Measurements from ENCODE around the gene CRYL1. TPM values are rescaled to one million over a fixed set of nuclear protein-coding genes. Genes with fewer than 3 reads are reported as not detected.

The CRYL1 gene
- total and polyA plus RNA-seq, 5 donors from 2014 or later = 16.2 to 55.0 (median 53.6) TPM

- Mint-ChIP-seq H3K36me3 (peaks cover 27% of the 10 kb centered on the region), H3K4me1 (peaks cover 0 to 10% (median 6%) of the 10 kb centered on the region in 4 donors), H3K27ac (no peak overlapping the region), H3K27me3 (no peaks in the 10 kb centered on the region), H3K4me3 (no peak overlapping the region), H3K9me3 (no peaks in the 10 kb centered on the region)
- peaks cover 15% of the 10 kb centered on the region for H3K36me3 ChIP-seq (ENCODE audit: control insufficient read depth, insufficient read depth, low read length)
- no peak overlapping the region for H3K27ac ChIP-seq (ENCODE audit: insufficient read depth, low read length, poor library complexity, severe bottlenecking)
- ATAC-seq (ENCODE audit: low read depth in 2 of 2) (no peak), DNase-seq (no peak)
- no peaks in the 10 kb centered on the region for H3K27me3 ChIP-seq (ENCODE audit: control insufficient read depth, insufficient read depth, low read length)
- no peaks in the 10 kb centered on the region for H3K4me1 ChIP-seq (ENCODE audit: control insufficient read depth, insufficient read depth, low read length, poor library complexity, severe bottlenecking)
- no peak overlapping the region for H3K4me3 ChIP-seq (ENCODE audit: low read depth, low read length)
- H3K9me3 ChIP-seq (ENCODE audit: control insufficient read depth in 2 of 2, low read length in 2 of 2) = no peaks in the 10 kb centered on the region
Measured at GRCh38 chr13:20512042-20512683, 13.5 kb downstream of the CRYL1 start.

GRCh38 chr13:20506696-20507095, 19.0 kb downstream of the CRYL1 start:
- Histone ChIP-seq H3K9me3 (ENCODE audit: control insufficient read depth in 2 of 2, low read length in 2 of 2) (no peaks in the 10 kb centered on the region), H3K4me3 (ENCODE audit: low read depth, low read length) (no peak overlapping the region), H3K27ac (ENCODE audit: insufficient read depth, low read length, poor library complexity, severe bottlenecking) (no peak overlapping the region), H3K36me3 (ENCODE audit: control insufficient read depth, insufficient read depth, low read length) (peaks cover 9% of the 10 kb centered on the region), H3K27me3 (ENCODE audit: control insufficient read depth, insufficient read depth, low read length) (no peaks in the 10 kb centered on the region), H3K4me1 (ENCODE audit: control insufficient read depth, insufficient read depth, low read length, poor library complexity, severe bottlenecking) (no peaks in the 10 kb centered on the region)
- no peaks in the 10 kb centered on the region for H3K27me3 Mint-ChIP-seq
- no peak overlapping the region for H3K27ac Mint-ChIP-seq
- peaks cover 0 to 3% (median 0%) of the 10 kb centered on the region in 4 donors for H3K4me1 Mint-ChIP-seq
- H3K36me3 Mint-ChIP-seq = peaks cover 26% of the 10 kb centered on the region
- DNase-seq = no peak
- H3K4me3 Mint-ChIP-seq = no peak overlapping the region
- no peaks in the 10 kb centered on the region for H3K9me3 Mint-ChIP-seq
- no peak for ATAC-seq (ENCODE audit: low read depth in 2 of 2)

- H3K4me3 Mint-ChIP-seq = no peak overlapping the region
- ATAC-seq (ENCODE audit: low read depth in 2 of 2) = no peak
Measured at GRCh38 chr13:20505405-20506366, 20.0 kb downstream of the CRYL1 start.

GRCh38 chr13:20503088-20504083, 22.3 kb downstream of the CRYL1 start:
- Mint-ChIP-seq H3K9me3 (peaks cover 0 to 3% (median 0%) of the 10 kb centered on the region in 7 donors), H3K4me1 (no peaks in the 10 kb centered on the region), H3K27ac (no peak overlapping the region), H3K36me3 (peaks cover 31% of the 10 kb centered on the region), H3K4me3 (no peak overlapping the region), H3K27me3 (no peaks in the 10 kb centered on the region)
- H3K27me3 ChIP-seq (ENCODE audit: control insufficient read depth, insufficient read depth, low read length) = no peaks in the 10 kb centered on the region
- no peaks in the 10 kb centered on the region for H3K4me1 ChIP-seq (ENCODE audit: control insufficient read depth, insufficient read depth, low read length, poor library complexity, severe bottlenecking)
- no peaks in the 10 kb centered on the region for H3K36me3 ChIP-seq (ENCODE audit: control insufficient read depth, insufficient read depth, low read length)
- ATAC-seq (ENCODE audit: low read depth in 2 of 2) (no peak), DNase-seq (no peak)
- no peak overlapping the region for H3K4me3 ChIP-seq (ENCODE audit: low read depth, low read length)
- H3K27ac ChIP-seq (ENCODE audit: insufficient read depth, low read length, poor library complexity, severe bottlenecking) = no peak overlapping the region
- H3K9me3 ChIP-seq (ENCODE audit: control insufficient read depth in 2 of 2, low read length in 2 of 2) = peaks cover 4% of the 10 kb centered on the region in 2 experiments

More at GRCh38 chr13:20505405-20506366, 20.0 kb downstream of the CRYL1 start:
- no peak overlapping the region for H3K27ac ChIP-seq (ENCODE audit: insufficient read depth, low read length, poor library complexity, severe bottlenecking)
- H3K4me3 ChIP-seq (ENCODE audit: low read depth, low read length) = no peak overlapping the region
- H3K4me1 ChIP-seq (ENCODE audit: control insufficient read depth, insufficient read depth, low read length, poor library complexity, severe bottlenecking) = no peaks in the 10 kb centered on the region
- Mint-ChIP-seq H3K4me1 (no peaks in the 10 kb centered on the region), H3K27me3 (no peaks in the 10 kb centered on the region), H3K36me3 (peaks cover 30% of the 10 kb centered on the region), H3K27ac (no peak overlapping the region), H3K9me3 (peaks cover 0 to 2% (median 0%) of the 10 kb centered on the region in 7 donors)
- H3K9me3 ChIP-seq (ENCODE audit: control insufficient read depth in 2 of 2, low read length in 2 of 2) = no peaks in the 10 kb centered on the region
- no peak for DNase-seq
- peaks cover under 1% of the 10 kb centered on the region for H3K36me3 ChIP-seq (ENCODE audit: control insufficient read depth, insufficient read depth, low read length)
- no peaks in the 10 kb centered on the region for H3K27me3 ChIP-seq (ENCODE audit: control insufficient read depth, insufficient read depth, low read length)

GRCh38 chr13:20501592-20501991, 24.1 kb downstream of the CRYL1 start:
- Mint-ChIP-seq H3K4me1 (no peaks in the 10 kb centered on the region), H3K27ac (peak overlapping the region in 2 of 3 donors; percentile 9 to 20), H3K9me3 (peaks cover 0 to 3% (median 0%) of the 10 kb centered on the region in 7 donors), H3K4me3 (no peak overlapping the region), H3K27me3 (no peaks in the 10 kb centered on the region), H3K36me3 (peaks cover 28% of the 10 kb centered on the region)
- Histone ChIP-seq H3K4me1 (ENCODE audit: control insufficient read depth, insufficient read depth, low read length, poor library complexity, severe bottlenecking) (no peaks in the 10 kb centered on the region), H3K27me3 (ENCODE audit: control insufficient read depth, insufficient read depth, low read length) (no peaks in the 10 kb centered on the region), H3K4me3 (ENCODE audit: low read depth, low read length) (no peak overlapping the region), H3K27ac (ENCODE audit: insufficient read depth, low read length, poor library complexity, severe bottlenecking) (no peak overlapping the region), H3K9me3 (ENCODE audit: control insufficient read depth in 2 of 2, low read length in 2 of 2) (peaks cover 4% of the 10 kb centered on the region in 2 experiments), H3K36me3 (ENCODE audit: control insufficient read depth, insufficient read depth, low read length) (no peaks in the 10 kb centered on the region)
- ATAC-seq (ENCODE audit: low read depth in 2 of 2) (no peak), DNase-seq (no peak)

- Mint-ChIP-seq H3K27ac (peak overlapping the region in 1 of 3 donors; percentile 20), H3K4me3 (no peak overlapping the region), H3K9me3 (peaks cover 0 to 3% (median 0%) of the 10 kb centered on the region in 7 donors), H3K27me3 (no peaks in the 10 kb centered on the region), H3K36me3 (peaks cover 25% of the 10 kb centered on the region), H3K4me1 (no peaks in the 10 kb centered on the region)
- Histone ChIP-seq H3K36me3 (ENCODE audit: control insufficient read depth, insufficient read depth, low read length) (no peaks in the 10 kb centered on the region), H3K27me3 (ENCODE audit: control insufficient read depth, insufficient read depth, low read length) (no peaks in the 10 kb centered on the region), H3K4me1 (ENCODE audit: control insufficient read depth, insufficient read depth, low read length, poor library complexity, severe bottlenecking) (no peaks in the 10 kb centered on the region), H3K9me3 (ENCODE audit: control insufficient read depth in 2 of 2, low read length in 2 of 2) (peaks cover 4% of the 10 kb centered on the region in 2 experiments), H3K27ac (ENCODE audit: insufficient read depth, low read length, poor library complexity, severe bottlenecking) (no peak overlapping the region), H3K4me3 (ENCODE audit: low read depth, low read length) (no peak overlapping the region)
- DNase-seq (no peak), ATAC-seq (ENCODE audit: low read depth in 2 of 2) (no peak)
Measured at GRCh38 chr13:20501120-20501519, 24.5 kb downstream of the CRYL1 start.

- Mint-ChIP-seq H3K36me3 (peaks cover 17% of the 10 kb centered on the region), H3K4me1 (peaks cover 0 to 5% (median 5%) of the 10 kb centered on the region in 4 donors), H3K27ac (no peak overlapping the region), H3K4me3 (no peak overlapping the region), H3K9me3 (peaks cover 0 to 3% (median 0%) of the 10 kb centered on the region in 7 donors), H3K27me3 (no peaks in the 10 kb centered on the region)
- Histone ChIP-seq H3K4me3 (ENCODE audit: low read depth, low read length) (no peak overlapping the region), H3K27me3 (ENCODE audit: control insufficient read depth, insufficient read depth, low read length) (no peaks in the 10 kb centered on the region), H3K9me3 (ENCODE audit: control insufficient read depth in 2 of 2, low read length in 2 of 2) (peaks cover 4% of the 10 kb centered on the region in 2 experiments), H3K36me3 (ENCODE audit: control insufficient read depth, insufficient read depth, low read length) (no peaks in the 10 kb centered on the region), H3K27ac (ENCODE audit: insufficient read depth, low read length, poor library complexity, severe bottlenecking) (no peak overlapping the region), H3K4me1 (ENCODE audit: control insufficient read depth, insufficient read depth, low read length, poor library complexity, severe bottlenecking) (no peaks in the 10 kb centered on the region)
- DNase-seq = no peak
- no peak for ATAC-seq (ENCODE audit: low read depth in 2 of 2)
Measured at GRCh38 chr13:20499986-20500385, 25.7 kb downstream of the CRYL1 start.

All from CD4-positive, CD25-positive, alpha-beta regulatory T cell (primary cell).